Keratinocyte (primary cell): Measurements from ENCODE around the gene MMP2.

ENCODE experiments used
- EZH2 ChIP-seq: IDR thresholded peaks from one replicate; pipeline ENCODE4 v1.6.1; 2012; ENCODE audit warnings: inconsistent platforms, mild to moderate bottlenecking, low read length, moderate library complexity
- TF ChIP-seq, protein P1 (sequence below), 3 experiments: IDR thresholded peaks in 1 of 3; conservative IDR thresholded peaks in 1 of 3; optimal IDR thresholded peaks in 1 of 3; 2 replicates in 2 of 3; 3 replicates in 1 of 3; pipeline versions ENCODE3 to v1.5.1; 2011; ENCODE audit warnings: low read length in 3 of 3, mild to moderate bottlenecking in 3 of 3, moderate library complexity in 2 of 3, control low read depth in 1 of 3, inconsistent platforms in 1 of 3; ENCODE audit not compliant: insufficient read depth in 2 of 3; ENCODE audit errors: extremely low read depth in 1 of 3

- TF ChIP-seq, protein P1, sequence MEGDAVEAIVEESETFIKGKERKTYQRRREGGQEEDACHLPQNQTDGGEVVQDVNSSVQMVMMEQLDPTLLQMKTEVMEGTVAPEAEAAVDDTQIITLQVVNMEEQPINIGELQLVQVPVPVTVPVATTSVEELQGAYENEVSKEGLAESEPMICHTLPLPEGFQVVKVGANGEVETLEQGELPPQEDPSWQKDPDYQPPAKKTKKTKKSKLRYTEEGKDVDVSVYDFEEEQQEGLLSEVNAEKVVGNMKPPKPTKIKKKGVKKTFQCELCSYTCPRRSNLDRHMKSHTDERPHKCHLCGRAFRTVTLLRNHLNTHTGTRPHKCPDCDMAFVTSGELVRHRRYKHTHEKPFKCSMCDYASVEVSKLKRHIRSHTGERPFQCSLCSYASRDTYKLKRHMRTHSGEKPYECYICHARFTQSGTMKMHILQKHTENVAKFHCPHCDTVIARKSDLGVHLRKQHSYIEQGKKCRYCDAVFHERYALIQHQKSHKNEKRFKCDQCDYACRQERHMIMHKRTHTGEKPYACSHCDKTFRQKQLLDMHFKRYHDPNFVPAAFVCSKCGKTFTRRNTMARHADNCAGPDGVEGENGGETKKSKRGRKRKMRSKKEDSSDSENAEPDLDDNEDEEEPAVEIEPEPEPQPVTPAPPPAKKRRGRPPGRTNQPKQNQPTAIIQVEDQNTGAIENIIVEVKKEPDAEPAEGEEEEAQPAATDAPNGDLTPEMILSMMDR (optimal IDR thresholded peaks at IDR 0.05 in 1 of 3, IDR thresholded peaks at IDR 0.05 in 1 of 3, conservative IDR thresholded peaks at IDR 0.05 in 1 of 3; ENCODE audit: extremely low read depth in 1 of 3, insufficient read depth in 2 of 3, low read length in 3 of 3), result no peak
- TF ChIP-seq EZH2, result no peak
Observed at GRCh38 chr16:55489119-55489955, 10.3 kb downstream of the MMP2 start.
